SK-N-SH (cell line): ENCODE measurements around the gene EIF3B.

Source experiments
- EP300 ChIP-seq, 2 experiments: IDR thresholded peaks; 2 replicates each; pipeline versions ENCODE4 v1.4.0 to v1.6.1; 2012; ENCODE audit warnings: borderline replicate concordance in 1 of 2, low read depth in 1 of 2, low read length in 1 of 2
- FOXJ3 ChIP-seq: sonication (generic); formaldehyde crosslinking; IDR thresholded peaks from 2 replicates; pipeline ENCODE4 v1.5.1; 2020; ENCODE audit warnings: mild to moderate bottlenecking, missing genetic modification reagents
- FOXM1 ChIP-seq: IDR thresholded peaks from 2 replicates; pipeline ENCODE4 v1.4.0; 2012; ENCODE audit warnings: low read depth, mild to moderate bottlenecking
- NFIC ChIP-seq: IDR thresholded peaks from 2 replicates; pipeline ENCODE4 v1.4.0; 2012; ENCODE audit warnings: borderline replicate concordance
- NRF1 ChIP-seq: IDR thresholded peaks from 2 replicates; pipeline ENCODE4 v1.6.1; 2012; ENCODE audit warnings: low read depth, mild to moderate bottlenecking, low read length
- YY1 ChIP-seq: IDR thresholded peaks from 2 replicates; pipeline ENCODE4 v1.4.0; 2012; ENCODE audit warnings: low read depth, mild to moderate bottlenecking
- TF ChIP-seq, protein P1 (sequence below): fragments of 200-600 bp; sonication (generic); IDR thresholded peaks from 2 replicates; pipeline ENCODE4 v1.6.1; 2017; ENCODE audit warnings: antibody characterized with exemption, mild to moderate bottlenecking, moderate library complexity

GRCh38 chr7:2373646-2374045 is 19.0 kb downstream of the EIF3B start:
- TF ChIP-seq FOXM1 = no peak
- no peak for TF ChIP-seq YY1
- TF ChIP-seq NFIC = no peak
- no peak for TF ChIP-seq EP300 (IDR thresholded peaks at IDR 0.05; ENCODE audit: borderline replicate concordance in 1 of 2, low read depth in 1 of 2, low read length in 1 of 2)
- TF ChIP-seq, protein P1, sequence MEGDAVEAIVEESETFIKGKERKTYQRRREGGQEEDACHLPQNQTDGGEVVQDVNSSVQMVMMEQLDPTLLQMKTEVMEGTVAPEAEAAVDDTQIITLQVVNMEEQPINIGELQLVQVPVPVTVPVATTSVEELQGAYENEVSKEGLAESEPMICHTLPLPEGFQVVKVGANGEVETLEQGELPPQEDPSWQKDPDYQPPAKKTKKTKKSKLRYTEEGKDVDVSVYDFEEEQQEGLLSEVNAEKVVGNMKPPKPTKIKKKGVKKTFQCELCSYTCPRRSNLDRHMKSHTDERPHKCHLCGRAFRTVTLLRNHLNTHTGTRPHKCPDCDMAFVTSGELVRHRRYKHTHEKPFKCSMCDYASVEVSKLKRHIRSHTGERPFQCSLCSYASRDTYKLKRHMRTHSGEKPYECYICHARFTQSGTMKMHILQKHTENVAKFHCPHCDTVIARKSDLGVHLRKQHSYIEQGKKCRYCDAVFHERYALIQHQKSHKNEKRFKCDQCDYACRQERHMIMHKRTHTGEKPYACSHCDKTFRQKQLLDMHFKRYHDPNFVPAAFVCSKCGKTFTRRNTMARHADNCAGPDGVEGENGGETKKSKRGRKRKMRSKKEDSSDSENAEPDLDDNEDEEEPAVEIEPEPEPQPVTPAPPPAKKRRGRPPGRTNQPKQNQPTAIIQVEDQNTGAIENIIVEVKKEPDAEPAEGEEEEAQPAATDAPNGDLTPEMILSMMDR = no peak
- TF ChIP-seq FOXJ3 (CRISPR knock-in tag) = no peak
- TF ChIP-seq NRF1 = no peak
